K562 (cell line): ENCODE data around the gene SDK1. TPM values are rescaled to one million over a fixed set of nuclear protein-coding genes. Genes with fewer than 3 reads are reported as not detected.

Experiments
- ATAC-seq: fragments of 200-7000 bp; cut with Tn5 transposase; 3 replicates; pipeline ENCODE4 v1.9.1; 2020; ENCODE audit warnings: moderate library complexity
- BruUV-seq: library from RNA; stranded (reverse); fragments of 400-500 nt; replicated peaks from 2 replicates; lab custom pipeline; 2021; lab: Mats Ljungman, UMichigan
- CTCF ChIA-PET: fragments of 300-600 bp; formaldehyde crosslinking; extraction: SDS; loops from one replicate; lab custom pipeline; 2021; ENCODE audit warnings: low intra/inter-chr PET ratio; lab: Yijun Ruan, JAX
- POLR2A ChIA-PET: fragments of 300-600, 350-650 bp; sonication (Branson Sonifier 250); formaldehyde crosslinking; extraction: SDS; loops from one replicate; lab custom pipeline; 2021; ENCODE audit warnings: antibody characterized with exemption, inconsistent platforms; lab: Yijun Ruan, JAX
- DNase-seq, 4 experiments: peaks; one replicate each; pipeline versions ENCODE4 v3.0.0 to v3.0.0-alpha.2; 2011 to 2018; ENCODE audit warnings: low spot score in 3 of 4, mixed read lengths in 3 of 4; ENCODE audit errors: extremely low read depth in 1 of 4
- FAIRE-seq: peaks from 2 replicates; lab custom pipeline; 2011; peaks lifted over from hg19 to GRCh38; lab: Jason Lieb, UNC
- H2AFZ ChIP-seq: 2 replicates; pipeline ENCODE4 v1.6.0; 2011; ENCODE audit warnings: low read depth, low read length, control low read depth, inconsistent platforms
- H3K27ac ChIP-seq: fragments of 200-600 bp; 3 replicates; pipeline ENCODE4 v1.8.0; 2011; ENCODE audit warnings: low read depth, mild to moderate bottlenecking, control low read depth, inconsistent platforms, low read length, moderate library complexity, mixed read lengths; ENCODE audit errors: extremely low read depth
- H3K27me3 ChIP-seq, 2 experiments: fragments of 300-600 bp in 1 of 2; 2 replicates in 1 of 2; 3 replicates in 1 of 2; pipeline versions ENCODE4 v1.6.0 to v1.8.0; 2011; ENCODE audit warnings: inconsistent platforms in 2 of 2, low read length in 2 of 2, mild to moderate bottlenecking in 1 of 2, mixed read lengths in 1 of 2, moderate library complexity in 1 of 2; ENCODE audit not compliant: control insufficient read depth in 2 of 2, insufficient read depth in 2 of 2
- H3K36me3 ChIP-seq: fragments of 300-600 bp; 3 replicates; pipeline ENCODE4 v1.8.0; 2011; ENCODE audit warnings: mild to moderate bottlenecking, low read length, inconsistent platforms; ENCODE audit not compliant: control insufficient read depth, insufficient read depth
- H3K4me1 ChIP-seq, 2 experiments: fragments of 200-600 bp in 1 of 2; replicated peaks in 1 of 2; 2 replicates in 1 of 2; 3 replicates in 1 of 2; pipeline versions ENCODE4 v1.5.1 to v1.8.0; 2011; ENCODE audit warnings: inconsistent platforms in 2 of 2, low read length in 2 of 2, mild to moderate bottlenecking in 1 of 2, mixed read lengths in 1 of 2, moderate library complexity in 1 of 2; ENCODE audit not compliant: control insufficient read depth in 2 of 2, insufficient read depth in 2 of 2
- H3K4me2 ChIP-seq: 2 replicates; pipeline ENCODE4 v1.6.1; 2011; ENCODE audit warnings: low read length, control low read depth, inconsistent platforms, mixed read lengths; ENCODE audit not compliant: insufficient read depth
- H3K4me3 ChIP-seq: fragments of 200-600 bp; sonication (generic), shearing (Covaris generic); 2 replicates; pipeline ENCODE4 v1.5.1; 2016; ENCODE audit warnings: control low read depth, inconsistent platforms
- H3K79me2 ChIP-seq: fragments of 200-600 bp; 3 replicates; pipeline ENCODE4 v1.8.0; 2011; ENCODE audit warnings: low read length, inconsistent platforms; ENCODE audit not compliant: control insufficient read depth, insufficient read depth
- H3K9ac ChIP-seq, 2 experiments: 2 replicates each; pipeline versions ENCODE4 v1.6.0 to v1.6.1; 2011; ENCODE audit warnings: low read depth in 2 of 2, low read length in 2 of 2, control low read depth in 1 of 2, inconsistent platforms in 1 of 2, mild to moderate bottlenecking in 1 of 2, mixed read lengths in 1 of 2; ENCODE audit not compliant: insufficient read depth in 1 of 2
- H3K9me1 ChIP-seq: one replicate; pipeline ENCODE4 v1.6.0; 2011; ENCODE audit warnings: inconsistent platforms, mild to moderate bottlenecking, low read length, moderate library complexity; ENCODE audit not compliant: control insufficient read depth, insufficient read depth
- H3K9me3 ChIP-seq: replicated peaks from 2 replicates; pipeline ENCODE4 v1.5.1; 2011; ENCODE audit warnings: low read depth, low read length, inconsistent platforms; ENCODE audit not compliant: control insufficient read depth, insufficient read depth
- H4K20me1 ChIP-seq: replicated peaks from 2 replicates; pipeline ENCODE4 v1.6.1; 2011; ENCODE audit warnings: low read length, inconsistent platforms, mixed read lengths; ENCODE audit not compliant: control insufficient read depth, insufficient read depth
- ADNP ChIP-seq: fragments of 200-800 bp; sonication (Bioruptor generic); IDR thresholded peaks from 2 replicates; pipeline ENCODE4 v1.6.1; 2016; ENCODE audit warnings: missing genetic modification characterization, missing compliant biosample characterization
- ARHGAP35 ChIP-seq: fragments of 450-650 bp; IDR thresholded peaks from 2 replicates; pipeline ENCODE4 v1.6.1; 2018; ENCODE audit not compliant: partially characterized antibody
- CEBPG ChIP-seq, 3 experiments: fragments of 200-800 bp in 1 of 3; sonication (Bioruptor generic) in 1 of 3; sonication (generic) in 1 of 3; formaldehyde crosslinking in 1 of 3; IDR thresholded peaks in 2 of 3; conservative IDR thresholded peaks in 1 of 3; 2 replicates each; pipeline versions ENCODE4 v1.6.1 to v1.8.0; 2016 to 2022; ENCODE audit warnings: missing compliant biosample characterization in 2 of 3, missing genetic modification characterization in 2 of 3, mild to moderate bottlenecking in 1 of 3, missing genetic modification reagents in 1 of 3
- DLX4 ChIP-seq: fragments of 250-450 bp; sonication (Bioruptor Pico); IDR thresholded peaks from 2 replicates; pipeline ENCODE4 v1.6.1; 2021; ENCODE audit warnings: mild to moderate bottlenecking
- EGR1 ChIP-seq: fragments of 450-650 bp; conservative IDR thresholded peaks from 2 replicates; pipeline ENCODE4 v1.6.1; 2017; ENCODE audit warnings: mild to moderate bottlenecking
- ELK3 ChIP-seq: fragments of 450-650 bp; formaldehyde crosslinking; IDR thresholded peaks from 2 replicates; pipeline ENCODE4 v1.4.0; 2020; ENCODE audit warnings: mild to moderate bottlenecking
- ETS1 ChIP-seq: conservative IDR thresholded peaks from 2 replicates; pipeline ENCODE4 v1.6.1; 2011; ENCODE audit warnings: low read depth, mild to moderate bottlenecking, low read length; ENCODE audit not compliant: control insufficient read depth
- KLF6 ChIP-seq: fragments of 250-450 bp; sonication (Bioruptor Pico); IDR thresholded peaks from 2 replicates; pipeline ENCODE4 v1.4.0; 2020; ENCODE audit warnings: mild to moderate bottlenecking, moderate library complexity, borderline replicate concordance
- MAFK ChIP-seq: IDR thresholded peaks from 2 replicates; pipeline ENCODE4 v1.6.1; 2011; ENCODE audit warnings: low read length, improper control_type of control experiment
- NONO ChIP-seq, 2 experiments: fragments of 200-400 bp in 1 of 2; fragments of 450-650 bp in 1 of 2; formaldehyde crosslinking in 1 of 2; IDR thresholded peaks; 2 replicates each; pipeline ENCODE4 v1.6.1; 2017; ENCODE audit warnings: low read depth in 2 of 2, mild to moderate bottlenecking in 2 of 2, moderate library complexity in 2 of 2, low read length in 1 of 2
- RUNX1 ChIP-seq: sonication (generic); IDR thresholded peaks from 2 replicates; pipeline ENCODE4 v1.6.1; 2016; ENCODE audit warnings: antibody characterized with exemption, low read depth
- SFPQ ChIP-seq: fragments of 200-400 bp; formaldehyde crosslinking; IDR thresholded peaks from 2 replicates; pipeline ENCODE4 v1.6.1; 2017; ENCODE audit warnings: mild to moderate bottlenecking, low read depth, low read length, moderate library complexity
- TFAM ChIP-seq: fragments of 250-450 bp; sonication (Bioruptor Pico); conservative IDR thresholded peaks from 2 replicates; pipeline ENCODE4 v1.5.0; 2021; ENCODE audit warnings: mild to moderate bottlenecking, moderate library complexity
- ZNF253 ChIP-seq: fragments of 250-450 bp; sonication (Bioruptor Pico); conservative IDR thresholded peaks from 2 replicates; pipeline ENCODE4 v1.6.1; 2021; ENCODE audit warnings: mild to moderate bottlenecking
- ZNF445 ChIP-seq: fragments of 250-450 bp; sonication (Bioruptor Pico); IDR thresholded peaks from 2 replicates; pipeline ENCODE4 v1.4.0; 2020; ENCODE audit warnings: low read depth, mild to moderate bottlenecking, moderate library complexity
- WGBS: fragments of 100-300 bp; shearing (Covaris generic); methylation state at CpG from one replicate; pipeline ENCODE4 v1.1.6; 2016; ENCODE audit warnings: low coverage, mixed read lengths; ENCODE audit not compliant: insufficient coverage; ENCODE audit errors: missing lambda C conversion rate; 5-methylcytosine and 5-hydroxymethylcytosine counted together
- in situ Hi-C: fragments of 300-500 bp; cut with MboI; formaldehyde crosslinking; loops from 4 replicates; pipeline ENCODE4 v1.15.0; 2018; ENCODE audit warnings: inconsistent platforms, mixed read lengths
- intact Hi-C: fragments of 100-400 bp; cut with micrococcal nuclease; formaldehyde crosslinking; loops from 2 replicates; pipeline ENCODE4 v1.14.2; 2022
- polyA plus RNA-seq, 8 experiments: library from polyadenylated mRNA; depleted of rRNA in 4 of 8; stranded (reverse) in 5 of 8; unstranded in 3 of 8; fragments of >200 nt; fragmentation: Nextera tagmentation in 2 of 8; fragmentation: Illumina TruSeq in 1 of 8; extraction: Ambion mirVana in 2 of 8; extraction: Trizol in 1 of 8; gene quantifications; 2 replicates each; pipeline versions ENCODE4 v1.2.1 to v1.2.3, GENCODE V29; 2011 to 2014; ENCODE audit warnings: inconsistent platforms in 1 of 8, missing spikeins in 1 of 8
- total RNA-seq, 7 experiments: library from RNA; depleted of rRNA in 6 of 7; stranded (reverse); fragments of >200 nt in 6 of 7; fragmentation: Illumina TruSeq in 2 of 7; extraction: Trizol in 2 of 7; gene quantifications; 2 replicates each; pipeline versions ENCODE4 v1.2.1 to v1.2.3, GENCODE V29; 2011 to 2021; ENCODE audit warnings: low replicate concordance in 1 of 7

Gene SDK1
- total and polyA plus RNA-seq, 9 of the 15 experiments (the other 6 are each of a cell fraction or from before 2014, with no cell fraction given) = 0.16 TPM; not detected in 8

- TF ChIP-seq NONO (IDR thresholded peaks at IDR 0.05; ENCODE audit: low read depth in 2 of 2, low read length in 1 of 2) (no peak), ETS1 (no peak), EGR1 (no peak), TFAM (CRISPR knock-in tag) (no peak), ZNF253 (CRISPR knock-in tag) (no peak), RUNX1 (no peak)
Observed at GRCh38 chr7:4288791-4289394, 987.8 kb downstream of the SDK1 start (continued).

GRCh38 chr7:4297165-4297917 is 996.3 kb downstream of the SDK1 start:
- under 1% methylated on average over 13 of the region's 13 CpGs for WGBS
- in situ Hi-C loops = no loop called here
- POLR2A ChIA-PET = no interaction called here
- TF ChIP-seq ELK3 (CRISPR knock-in tag) (no peak), MAFK (no peak), ZNF445 (CRISPR knock-in tag) (no peak), SFPQ (no peak), CEBPG (CRISPR knock-in tag; IDR thresholded peaks at IDR 0.05) (no peak), CEBPG (tag; conservative IDR thresholded peaks at IDR 0.05 in 1 of 2, IDR thresholded peaks at IDR 0.05 in 1 of 2) (no peak), ARHGAP35 (no peak), DLX4 (CRISPR knock-in tag) (no peak), ADNP (tag) (no peak), KLF6 (CRISPR knock-in tag) (no peak)

More at GRCh38 chr7:4297165-4297917, 996.3 kb downstream of the SDK1 start:
- intact Hi-C loops = no loop called here
- H3K9ac ChIP-seq = no peak overlapping the region
- no peak for FAIRE-seq
- no peaks in the 10 kb centered on the region for H3K36me3 ChIP-seq
- H4K20me1 ChIP-seq = no peaks in the 10 kb centered on the region
- BruUV-seq = no TSS peak
- no peak for ATAC-seq
- CTCF ChIA-PET = no interaction called here
- DNase-seq = no peak
- no peaks in the 10 kb centered on the region for H3K9me3 ChIP-seq
- no peak overlapping the region for H2AFZ ChIP-seq
- H3K9me1 ChIP-seq = no peaks in the 10 kb centered on the region
- H3K4me2 ChIP-seq = no peak overlapping the region
- no peak overlapping the region for H3K27ac ChIP-seq
- no peaks in the 10 kb centered on the region for H3K4me1 ChIP-seq
- no peaks in the 10 kb centered on the region for H3K79me2 ChIP-seq
- H3K4me3 ChIP-seq = no peak overlapping the region
- H3K27me3 ChIP-seq = peaks cover 0 to 9% of the 10 kb centered on the region in 2 experiments; a peak in 2 of 5 replicates
